IPS-20b (cell line): Measurements from ENCODE around the gene ZBTB45.
A peak's percentile ranks its signal among the peaks of the same experiment; 100 is the strongest.
"Not testable (repeated sequence)": the region's sequence is repeated elsewhere in the genome, so short reads cannot be mapped to it uniquely, and the experiment has no call there.

Experiments used
- H3K27ac ChIP-seq: one replicate; pipeline ENCODE4 v1.5.1; 2013; ENCODE audit warnings: low read length
- H3K27me3 ChIP-seq: 2 replicates; pipeline ENCODE4 v1.6.1; 2013; ENCODE audit warnings: mild to moderate bottlenecking, low read length, inconsistent platforms; ENCODE audit not compliant: insufficient read depth
- H3K36me3 ChIP-seq: 2 replicates; pipeline ENCODE4 v1.6.1; 2013; ENCODE audit warnings: low read depth, mild to moderate bottlenecking, inconsistent platforms, low read length, moderate library complexity; ENCODE audit not compliant: insufficient read depth
- H3K4me1 ChIP-seq: 2 replicates; pipeline ENCODE4 v1.6.1; 2013; ENCODE audit warnings: mild to moderate bottlenecking, control low read depth, inconsistent platforms, low read length, moderate library complexity; ENCODE audit not compliant: insufficient read depth
- H3K4me3 ChIP-seq: 2 replicates; pipeline ENCODE4 v1.5.1; 2013; ENCODE audit warnings: mild to moderate bottlenecking, low read length, inconsistent platforms
- H3K9ac ChIP-seq: 2 replicates; pipeline ENCODE4 v1.6.1; 2013; ENCODE audit warnings: low read depth, mild to moderate bottlenecking, inconsistent platforms, low read length, moderate library complexity
- H3K9me3 ChIP-seq: 2 replicates; pipeline ENCODE4 v1.6.1; 2013; ENCODE audit warnings: mild to moderate bottlenecking, low read depth, low read length, inconsistent platforms; ENCODE audit not compliant: insufficient read depth

The ZBTB45 gene

GRCh38 chr19:58513213-58513693, 6.4 kb downstream of the ZBTB45 start:
- Histone ChIP-seq H3K4me3 (no peak overlapping the region), H3K36me3 (peaks cover 4% of the 10 kb centered on the region; the same call in 1 of the 2 replicates), H3K9me3 (no peaks in the 10 kb centered on the region), H3K27ac (no peak overlapping the region), H3K27me3 (no peaks in the 10 kb centered on the region), H3K9ac (peak overlapping the region; percentile 59; the same call in 1 of the 2 replicates), H3K4me1 (peaks cover 19% of the 10 kb centered on the region; the same call in 1 of the 2 replicates)

GRCh38 chr19:58511353-58512208, 8.0 kb downstream of the ZBTB45 start, which contains the start of gene SLC27A5:
SLC27A5 (minus strand) TSS chr19:58511992; CDS start chr19:58511955, 37 bp downstream.
- peaks cover under 1% of the 10 kb centered on the region; the same call in 1 of the 2 replicates for H3K36me3 ChIP-seq
- H3K9ac ChIP-seq: no peak within 1 kb of the TSS
- H3K27me3 ChIP-seq: no peaks in the 10 kb centered on the region
- no peak within 1 kb of the TSS for H3K27ac ChIP-seq
- peaks cover 15% of the 10 kb centered on the region; the same call in 1 of the 2 replicates for H3K4me1 ChIP-seq
- no peaks in the 10 kb centered on the region for H3K9me3 ChIP-seq
- H3K4me3 ChIP-seq: no peak within 1 kb of the TSS

GRCh38 chr19:58510084-58510862, 9.3 kb downstream of the ZBTB45 start:
- no peaks in the 10 kb centered on the region for H3K9me3 ChIP-seq
- H3K27me3 ChIP-seq: no peaks in the 10 kb centered on the region
- no peaks in the 10 kb centered on the region for H3K36me3 ChIP-seq
- peaks cover 5% of the 10 kb centered on the region; the same call in 1 of the 2 replicates for H3K4me1 ChIP-seq
- no peak overlapping the region for H3K4me3 ChIP-seq
- H3K9ac ChIP-seq: no peak overlapping the region
- no peak overlapping the region for H3K27ac ChIP-seq

- no peak overlapping the region for H3K27ac ChIP-seq
- H3K9ac ChIP-seq: no peak overlapping the region
- H3K4me3 ChIP-seq: no peak overlapping the region
- H3K4me1 ChIP-seq: peaks cover 4% of the 10 kb centered on the region; the same call in 1 of the 2 replicates
- H3K36me3 ChIP-seq: no peaks in the 10 kb centered on the region
- H3K27me3 ChIP-seq: no peaks in the 10 kb centered on the region
- H3K9me3 ChIP-seq: no peaks in the 10 kb centered on the region
Observed at GRCh38 chr19:58509731-58510083, 9.9 kb downstream of the ZBTB45 start.

- not testable (repeated sequence) for H3K27ac ChIP-seq, H3K9me3 ChIP-seq, H3K27me3 ChIP-seq, H3K36me3 ChIP-seq, H3K4me1 ChIP-seq, H3K9ac ChIP-seq, H3K4me3 ChIP-seq
Observed at GRCh38 chr19:58507602-58508223, 11.9 kb downstream of the ZBTB45 start.

- Histone ChIP-seq H3K9ac (no peak overlapping the region), H3K27ac (no peak overlapping the region), H3K9me3 (no peaks in the 10 kb centered on the region), H3K27me3 (no peaks in the 10 kb centered on the region), H3K4me1 (peaks cover 6% of the 10 kb centered on the region; the same call in 1 of the 2 replicates), H3K4me3 (peak overlapping the region; percentile 77), H3K36me3 (no peaks in the 10 kb centered on the region)
Observed at GRCh38 chr19:58500242-58500641, 19.4 kb downstream of the ZBTB45 start.

GRCh38 chr19:58499021-58499927, 20.3 kb downstream of the ZBTB45 start:
- no peaks in the 10 kb centered on the region for H3K9me3 ChIP-seq
- H3K4me1 ChIP-seq: peaks cover 6% of the 10 kb centered on the region; the same call in 1 of the 2 replicates
- H3K4me3 ChIP-seq: peak overlapping the region; percentile 97
- H3K27ac ChIP-seq: peak overlapping the region; percentile 78
- H3K36me3 ChIP-seq: no peaks in the 10 kb centered on the region
- H3K9ac ChIP-seq: peak overlapping the region; percentile 82
- no peaks in the 10 kb centered on the region for H3K27me3 ChIP-seq

GRCh38 chr19:58498316-58499020, 21.1 kb downstream of the ZBTB45 start:
- H3K27ac ChIP-seq: no peak overlapping the region
- H3K9me3 ChIP-seq: no peaks in the 10 kb centered on the region
- peaks cover 6% of the 10 kb centered on the region; the same call in 1 of the 2 replicates for H3K4me1 ChIP-seq
- H3K27me3 ChIP-seq: no peaks in the 10 kb centered on the region
- H3K36me3 ChIP-seq: no peaks in the 10 kb centered on the region
- H3K9ac ChIP-seq: peak overlapping the region; percentile 71; the same call in 1 of the 2 replicates
- H3K4me3 ChIP-seq: peak overlapping the region; percentile 97

GRCh38 chr19:58497634-58498170, 21.9 kb downstream of the ZBTB45 start:
- H3K9me3 ChIP-seq: no peaks in the 10 kb centered on the region
- H3K27me3 ChIP-seq: no peaks in the 10 kb centered on the region
- no peak overlapping the region; the same call in 1 of the 2 replicates for H3K4me3 ChIP-seq
- H3K36me3 ChIP-seq: no peaks in the 10 kb centered on the region
- no peak overlapping the region for H3K9ac ChIP-seq
- no peak overlapping the region for H3K27ac ChIP-seq
- H3K4me1 ChIP-seq: peaks cover 6% of the 10 kb centered on the region; the same call in 1 of the 2 replicates

- Histone ChIP-seq H3K4me3 (no peak overlapping the region), H3K36me3 (no peaks in the 10 kb centered on the region), H3K9me3 (no peaks in the 10 kb centered on the region)
Observed at GRCh38 chr19:58492265-58492664, 27.3 kb downstream of the ZBTB45 start.

More at GRCh38 chr19:58492265-58492664, 27.3 kb downstream of the ZBTB45 start:
- no peak overlapping the region for H3K9ac ChIP-seq
- H3K27ac ChIP-seq: no peak overlapping the region
- H3K27me3 ChIP-seq: no peaks in the 10 kb centered on the region
- no peaks in the 10 kb centered on the region for H3K4me1 ChIP-seq
